Gastrocnemius medialis (tissue), 4 donors: ENCODE measurements around the gene TAS2R60. TPM values are rescaled to one million over a fixed set of nuclear protein-coding genes. Genes with fewer than 3 reads are reported as not detected.

Experiments used
- ATAC-seq, 2 donors: fragments of 150-250 bp; one replicate each; pipeline ENCODE4 v1.9.1; 2016
- DNase-seq, 2 donors: peaks; one replicate each; pipeline ENCODE4 v3.0.0-alpha.2; 2019
- H3K27ac ChIP-seq, 4 donors: fragments of 200-600 bp; sonication (generic); 1 replicate in 1 of 4; 2 replicates in 3 of 4; pipeline ENCODE4 v1.5.1; 2016 to 2018; ENCODE audit warnings: mild to moderate bottlenecking in 2 of 4, moderate library complexity in 1 of 4
- H3K27me3 ChIP-seq, 3 donors: fragments of 200-600 bp; sonication (generic) in 2 of 3; 1 replicate in 1 of 3; 2 replicates in 2 of 3; pipeline versions ENCODE4 v1.5.1 to v1.6.0; 2016 to 2019; ENCODE audit warnings: mild to moderate bottlenecking in 1 of 3, moderate library complexity in 1 of 3
- H3K36me3 ChIP-seq, 2 donors: fragments of 200-600 bp; sonication (generic) in 1 of 2; one replicate each; pipeline ENCODE4 v1.5.1; 2017 to 2018
- H3K4me1 ChIP-seq, 2 donors: fragments of 200-600 bp; sonication (generic) in 1 of 2; one replicate each; pipeline ENCODE4 v1.5.1; 2016 to 2017; ENCODE audit warnings: mild to moderate bottlenecking in 2 of 2
- H3K4me3 ChIP-seq, 4 donors: fragments of 200-600 bp; sonication (generic) in 3 of 4; 1 replicate in 1 of 4; 2 replicates in 3 of 4; pipeline ENCODE4 v1.5.1; 2016 to 2019; ENCODE audit warnings: mild to moderate bottlenecking in 2 of 4
- H3K9me3 ChIP-seq, 3 donors: fragments of 200-600 bp; sonication (generic) in 2 of 3; 1 replicate in 1 of 3; 2 replicates in 2 of 3; pipeline ENCODE4 v1.5.1; 2016 to 2019
- POLR2A ChIP-seq, 2 donors: fragments of 450-650 bp; IDR thresholded peaks; one replicate each; pipeline ENCODE4 v1.6.1; 2017; ENCODE audit warnings: antibody characterized with exemption in 2 of 2, mild to moderate bottlenecking in 2 of 2, moderate library complexity in 2 of 2
- in situ Hi-C, 4 donors: fragments of 200-750 bp; cut with MboI; loops; one replicate each; pipeline versions ENCODE4 v1.15.0 to v1.8.0; 2017; ENCODE audit warnings: low sequenced_read_pairs in 4 of 4
- intact Hi-C: fragments of 100-400 bp; cut with DNase I; formaldehyde crosslinking; loops from one replicate; pipeline ENCODE4 v1.15.1; 2023; ENCODE audit warnings: low total_unique reads
- total RNA-seq, 4 donors: library from RNA; depleted of rRNA; stranded (reverse); fragments of >200 nt; gene quantifications; one replicate each; pipeline versions ENCODE4 v1.1.0 to v1.2.3, GENCODE V29; 2016
- TF ChIP-seq, protein P1 (sequence below), 5 experiments: fragments of 450-650 bp in 3 of 5; fragments of 200-600 bp in 2 of 5; sonication (generic) in 2 of 5; IDR thresholded peaks in 4 of 5; conservative IDR thresholded peaks in 1 of 5; 1 replicate in 4 of 5; 2 replicates in 1 of 5; pipeline ENCODE4 v1.5.1; 2016 to 2019; ENCODE audit warnings: antibody characterized with exemption in 5 of 5, mild to moderate bottlenecking in 3 of 5, moderate library complexity in 3 of 5

TAS2R60 gene
- total RNA-seq, 4 donors from 2014 or later: not detected

- Histone ChIP-seq H3K36me3 (peaks cover 0 to 16% of the 10 kb centered on the region in 2 donors), H3K4me1 (peaks cover 14 to 28% of the 10 kb centered on the region in 2 donors), H3K27me3 (no peaks in the 10 kb centered on the region), H3K27ac (no peak overlapping the region), H3K4me3 (no peak overlapping the region), H3K9me3 (no peaks in the 10 kb centered on the region)
- intact Hi-C loops (no loop called here), in situ Hi-C loops (no loop called here)
- DNase-seq (no peak), ATAC-seq (no peak)
- TF ChIP-seq, protein P1, sequence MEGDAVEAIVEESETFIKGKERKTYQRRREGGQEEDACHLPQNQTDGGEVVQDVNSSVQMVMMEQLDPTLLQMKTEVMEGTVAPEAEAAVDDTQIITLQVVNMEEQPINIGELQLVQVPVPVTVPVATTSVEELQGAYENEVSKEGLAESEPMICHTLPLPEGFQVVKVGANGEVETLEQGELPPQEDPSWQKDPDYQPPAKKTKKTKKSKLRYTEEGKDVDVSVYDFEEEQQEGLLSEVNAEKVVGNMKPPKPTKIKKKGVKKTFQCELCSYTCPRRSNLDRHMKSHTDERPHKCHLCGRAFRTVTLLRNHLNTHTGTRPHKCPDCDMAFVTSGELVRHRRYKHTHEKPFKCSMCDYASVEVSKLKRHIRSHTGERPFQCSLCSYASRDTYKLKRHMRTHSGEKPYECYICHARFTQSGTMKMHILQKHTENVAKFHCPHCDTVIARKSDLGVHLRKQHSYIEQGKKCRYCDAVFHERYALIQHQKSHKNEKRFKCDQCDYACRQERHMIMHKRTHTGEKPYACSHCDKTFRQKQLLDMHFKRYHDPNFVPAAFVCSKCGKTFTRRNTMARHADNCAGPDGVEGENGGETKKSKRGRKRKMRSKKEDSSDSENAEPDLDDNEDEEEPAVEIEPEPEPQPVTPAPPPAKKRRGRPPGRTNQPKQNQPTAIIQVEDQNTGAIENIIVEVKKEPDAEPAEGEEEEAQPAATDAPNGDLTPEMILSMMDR (IDR thresholded peaks at IDR 0.05 in 4 of 5, conservative IDR thresholded peaks at IDR 0.05 in 1 of 5): no peak
- TF ChIP-seq POLR2A (IDR thresholded peaks at IDR 0.05): no peak
Measured at GRCh38 chr7:143396182-143396581, 47.1 kb upstream of the TAS2R60 start.

- Histone ChIP-seq H3K9me3 (no peaks in the 10 kb centered on the region), H3K27ac (no peak overlapping the region), H3K4me3 (no peak overlapping the region), H3K27me3 (no peaks in the 10 kb centered on the region), H3K36me3 (peaks cover 0 to 9% of the 10 kb centered on the region in 2 donors), H3K4me1 (peaks cover 13 to 21% of the 10 kb centered on the region in 2 donors)
- in situ Hi-C loops: no loop called here
- intact Hi-C loops: no loop called here
- TF ChIP-seq, protein P1 (IDR thresholded peaks at IDR 0.05 in 4 of 5, conservative IDR thresholded peaks at IDR 0.05 in 1 of 5): no peak
- no peak for TF ChIP-seq POLR2A (IDR thresholded peaks at IDR 0.05)
- DNase-seq (no peak), ATAC-seq (peak in 1 of 2 donors; percentile 20)
Measured at GRCh38 chr7:143396625-143397556, 46.4 kb upstream of the TAS2R60 start.

- no peaks in the 10 kb centered on the region for H3K36me3 ChIP-seq
- no peaks in the 10 kb centered on the region for H3K9me3 ChIP-seq
- no peaks in the 10 kb centered on the region for H3K27me3 ChIP-seq
- ATAC-seq (no peak), DNase-seq (no peak)
- TF ChIP-seq, protein P1 (IDR thresholded peaks at IDR 0.05 in 4 of 5, conservative IDR thresholded peaks at IDR 0.05 in 1 of 5): no peak
- no peak for TF ChIP-seq POLR2A (IDR thresholded peaks at IDR 0.05)
- intact Hi-C loops (no loop called here), in situ Hi-C loops (no loop called here)
- H3K27ac ChIP-seq: no peak overlapping the region
- peaks cover 7 to 13% of the 10 kb centered on the region in 2 donors for H3K4me1 ChIP-seq
- no peak overlapping the region for H3K4me3 ChIP-seq
Measured at GRCh38 chr7:143397710-143398530, 45.3 kb upstream of the TAS2R60 start.

GRCh38 chr7:143398616-143399015, 44.6 kb upstream of the TAS2R60 start:
- TF ChIP-seq, protein P1 (IDR thresholded peaks at IDR 0.05 in 4 of 5, conservative IDR thresholded peaks at IDR 0.05 in 1 of 5): no peak
- TF ChIP-seq POLR2A (IDR thresholded peaks at IDR 0.05): no peak
- intact Hi-C loops (no loop called here), in situ Hi-C loops (no loop called here)
- DNase-seq (no peak), ATAC-seq (no peak)
- H3K27me3 ChIP-seq: no peaks in the 10 kb centered on the region
- H3K4me3 ChIP-seq: no peak overlapping the region
- no peaks in the 10 kb centered on the region for H3K36me3 ChIP-seq
- peaks cover 6 to 7% of the 10 kb centered on the region in 2 donors for H3K4me1 ChIP-seq
- H3K9me3 ChIP-seq: no peaks in the 10 kb centered on the region
- no peak overlapping the region for H3K27ac ChIP-seq
